IPS-20b (cell line): ENCODE data around the gene DTX2.
"Not testable (repeated sequence)": the region's sequence is repeated elsewhere in the genome, so short reads cannot be mapped to it uniquely, and the experiment has no call there.

Experiments
- H3K27ac ChIP-seq: one replicate; pipeline ENCODE4 v1.5.1; 2013; ENCODE audit warnings: low read length
- H3K27me3 ChIP-seq: 2 replicates; pipeline ENCODE4 v1.6.1; 2013; ENCODE audit warnings: mild to moderate bottlenecking, low read length, inconsistent platforms; ENCODE audit not compliant: insufficient read depth
- H3K36me3 ChIP-seq: 2 replicates; pipeline ENCODE4 v1.6.1; 2013; ENCODE audit warnings: low read depth, mild to moderate bottlenecking, inconsistent platforms, low read length, moderate library complexity; ENCODE audit not compliant: insufficient read depth
- H3K4me1 ChIP-seq: 2 replicates; pipeline ENCODE4 v1.6.1; 2013; ENCODE audit warnings: mild to moderate bottlenecking, control low read depth, inconsistent platforms, low read length, moderate library complexity; ENCODE audit not compliant: insufficient read depth
- H3K4me3 ChIP-seq: 2 replicates; pipeline ENCODE4 v1.5.1; 2013; ENCODE audit warnings: mild to moderate bottlenecking, low read length, inconsistent platforms
- H3K9ac ChIP-seq: 2 replicates; pipeline ENCODE4 v1.6.1; 2013; ENCODE audit warnings: low read depth, mild to moderate bottlenecking, inconsistent platforms, low read length, moderate library complexity
- H3K9me3 ChIP-seq: 2 replicates; pipeline ENCODE4 v1.6.1; 2013; ENCODE audit warnings: mild to moderate bottlenecking, low read depth, low read length, inconsistent platforms; ENCODE audit not compliant: insufficient read depth

Gene DTX2

GRCh38 chr7:76461464-76462101 lies at the start of gene DTX2:
Gene DTX2 (plus strand): TSS chr7:76461709. CDS start chr7:76480510, 18,801 bp downstream.
- not testable (repeated sequence) for H3K27ac ChIP-seq, H3K4me1 ChIP-seq, H3K4me3 ChIP-seq, H3K36me3 ChIP-seq, H3K9ac ChIP-seq, H3K9me3 ChIP-seq, H3K27me3 ChIP-seq

DNA sequence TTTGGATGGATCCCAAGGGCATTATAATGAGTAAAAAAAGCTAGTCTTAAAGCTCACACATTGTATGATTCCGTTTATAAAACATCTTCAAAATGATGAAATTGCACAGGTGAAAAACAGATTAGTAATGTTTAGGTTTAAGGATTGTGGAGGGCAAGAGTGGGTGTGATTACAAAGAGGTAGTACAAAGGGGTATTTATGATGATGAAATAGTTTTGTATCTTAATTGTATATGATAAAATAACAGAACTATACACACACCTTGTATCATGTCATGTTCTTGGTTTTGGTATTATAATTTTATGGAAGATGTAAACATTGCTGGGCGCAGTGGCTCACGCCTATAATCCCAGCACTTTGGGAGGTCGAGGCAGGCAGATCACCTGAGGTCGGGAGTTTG lies 49.3 kb upstream of the DTX2 start:
- Histone ChIP-seq H3K4me1 (no peaks in the 10 kb centered on the region; the same call in 1 of the 2 replicates), H3K27ac (no peak overlapping the region), H3K9me3 (no peaks in the 10 kb centered on the region), H3K36me3 (no peaks in the 10 kb centered on the region), H3K27me3 (no peaks in the 10 kb centered on the region), H3K4me3 (no peak overlapping the region), H3K9ac (no peak overlapping the region)

DNA sequence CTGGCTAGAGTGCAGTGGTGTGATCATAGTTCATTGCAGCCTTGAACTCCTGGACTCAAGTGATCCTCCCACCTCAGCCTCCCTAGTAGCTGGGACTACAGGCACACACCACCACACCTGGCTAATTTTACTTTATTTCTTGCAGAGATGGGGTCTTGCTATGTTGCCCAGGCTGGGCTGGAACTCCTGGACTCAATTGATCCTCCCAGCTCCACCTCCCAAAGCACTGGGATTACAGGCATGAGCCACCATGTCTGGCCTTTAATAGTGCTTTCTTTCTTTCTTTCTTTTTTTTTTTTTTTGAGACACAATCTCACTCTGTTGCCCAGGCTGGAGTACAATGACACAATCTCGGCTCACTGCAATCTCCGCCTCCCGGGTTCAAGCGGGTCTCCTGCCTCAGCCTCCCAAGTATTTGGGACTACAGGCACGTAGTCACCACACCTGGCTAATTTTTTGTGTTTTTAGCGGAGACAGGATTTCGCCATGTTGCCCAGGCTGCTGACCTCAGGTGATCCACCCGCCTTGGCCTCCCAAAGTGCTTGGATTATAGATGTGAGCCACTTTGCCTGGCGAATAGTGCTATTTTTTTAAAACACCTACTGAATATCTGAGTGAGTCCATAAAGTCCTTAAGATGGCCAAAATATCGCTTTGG lies 43.7 kb upstream of the DTX2 start:
- H3K9ac ChIP-seq, H3K27me3 ChIP-seq, H3K36me3 ChIP-seq, H3K4me1 ChIP-seq, H3K4me3 ChIP-seq, H3K27ac ChIP-seq, H3K9me3 ChIP-seq: not testable (repeated sequence)

- not testable (repeated sequence) for H3K36me3 ChIP-seq, H3K9me3 ChIP-seq, H3K27ac ChIP-seq, H3K27me3 ChIP-seq, H3K4me3 ChIP-seq, H3K9ac ChIP-seq
- H3K4me1 ChIP-seq, result peaks cover 12% of the 10 kb centered on the region
Measured at GRCh38 chr7:76421097-76421496, 40.4 kb upstream of the DTX2 start.

GRCh38 chr7:76423666-76424412 lies 37.7 kb upstream of the DTX2 start:
- H3K4me1 ChIP-seq, result peaks cover 12% of the 10 kb centered on the region
- H3K9me3 ChIP-seq, result no peaks in the 10 kb centered on the region
- no peak overlapping the region for H3K27ac ChIP-seq
- H3K9ac ChIP-seq, result no peak overlapping the region
- H3K36me3 ChIP-seq, result no peaks in the 10 kb centered on the region
- no peak overlapping the region for H3K4me3 ChIP-seq
- no peaks in the 10 kb centered on the region for H3K27me3 ChIP-seq

- H3K36me3 ChIP-seq, result no peaks in the 10 kb centered on the region
- H3K4me3 ChIP-seq, result no peak within 1 kb of the TSS
- peaks cover 12% of the 10 kb centered on the region for H3K4me1 ChIP-seq
- no peak within 1 kb of the TSS for H3K27ac ChIP-seq
- H3K9ac ChIP-seq, result no peak within 1 kb of the TSS
- no peaks in the 10 kb centered on the region for H3K9me3 ChIP-seq
- no peaks in the 10 kb centered on the region for H3K27me3 ChIP-seq
Measured at GRCh38 chr7:76424413-76425111, 36.9 kb upstream of the DTX2 start, which contains the start of gene ZP3. Gene ZP3 (plus strand): TSS chr7:76424950. CDS start chr7:76424965, 15 bp downstream.

DNA sequence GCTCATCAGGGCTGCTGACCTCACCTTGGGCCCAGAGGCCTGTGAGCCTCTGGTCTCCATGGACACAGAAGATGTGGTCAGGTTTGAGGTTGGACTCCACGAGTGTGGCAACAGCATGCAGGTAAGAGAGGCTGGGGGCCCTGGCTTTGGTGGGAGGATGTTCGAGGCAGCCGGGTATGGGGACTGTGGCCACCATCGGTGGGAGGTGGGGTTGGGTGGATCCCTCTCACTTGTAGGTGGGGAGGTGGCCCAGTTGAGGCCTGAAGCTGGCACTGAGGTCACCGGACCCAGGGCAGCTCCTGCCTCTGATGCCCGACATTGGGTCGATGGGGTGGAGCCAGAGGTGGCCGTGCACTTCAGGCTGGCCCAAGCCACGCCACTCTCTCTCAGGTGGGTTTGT lies 36.4 kb upstream of the DTX2 start:
- Histone ChIP-seq H3K9me3 (no peaks in the 10 kb centered on the region), H3K4me3 (no peak overlapping the region), H3K9ac (no peak overlapping the region), H3K27me3 (no peaks in the 10 kb centered on the region), H3K27ac (no peak overlapping the region), H3K4me1 (peaks cover 12% of the 10 kb centered on the region), H3K36me3 (no peaks in the 10 kb centered on the region)

GRCh38 chr7:76425558-76425957 lies 36.0 kb upstream of the DTX2 start:
- peaks cover 12% of the 10 kb centered on the region for H3K4me1 ChIP-seq
- H3K9me3 ChIP-seq, result not testable (repeated sequence)

DNA sequence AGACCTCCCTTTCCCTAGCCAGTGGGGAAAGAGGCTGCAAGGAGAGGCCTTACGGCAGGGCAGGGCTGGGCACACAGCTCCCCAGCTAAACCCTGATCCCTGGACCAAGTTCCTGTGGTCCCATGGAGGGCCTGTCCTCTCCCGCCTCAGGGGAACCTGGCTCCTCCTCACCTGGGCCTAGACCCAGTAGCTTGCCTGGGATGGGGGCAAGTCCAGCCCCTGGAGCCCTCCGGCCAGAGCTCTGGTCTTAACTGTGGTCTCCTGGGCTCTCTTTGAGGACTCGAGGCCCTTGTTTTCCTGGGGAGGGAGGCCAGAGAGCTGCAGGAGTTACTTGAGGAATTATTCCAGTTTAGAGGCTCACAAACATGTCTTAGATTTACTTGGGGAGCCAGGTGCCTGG lies 35.3 kb upstream of the DTX2 start:
- H3K36me3 ChIP-seq, result no peaks in the 10 kb centered on the region
- no peaks in the 10 kb centered on the region for H3K9me3 ChIP-seq
- H3K27me3 ChIP-seq, result no peaks in the 10 kb centered on the region
- no peak overlapping the region for H3K9ac ChIP-seq
- H3K27ac ChIP-seq, result no peak overlapping the region
- no peak overlapping the region for H3K4me3 ChIP-seq
- H3K4me1 ChIP-seq, result peaks cover 12% of the 10 kb centered on the region

More at GRCh38 chr7:76425558-76425957, 36.0 kb upstream of the DTX2 start:
- H3K36me3 ChIP-seq, H3K4me3 ChIP-seq, H3K27ac ChIP-seq, H3K9ac ChIP-seq, H3K27me3 ChIP-seq: not testable (repeated sequence)

DNA sequence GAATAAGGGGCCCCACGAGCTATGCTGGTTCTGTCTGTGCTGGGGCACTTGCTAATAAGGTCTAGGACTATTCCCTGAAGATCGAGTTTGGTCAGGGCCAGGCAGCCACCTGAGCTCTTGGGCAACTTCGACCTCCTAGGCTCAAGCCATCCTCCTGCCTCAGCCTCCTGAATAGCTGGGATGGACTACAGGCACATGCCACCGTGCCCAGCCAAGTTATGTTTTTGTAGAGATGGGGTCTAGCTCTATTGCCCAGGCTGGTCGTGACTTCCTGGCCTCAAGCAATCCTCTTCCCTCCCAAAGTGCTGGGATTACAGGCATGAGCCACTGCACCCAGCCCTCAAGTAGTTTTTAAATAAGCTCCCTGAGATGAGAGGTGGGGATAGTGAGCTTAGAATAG lies 33.9 kb upstream of the DTX2 start:
- Histone ChIP-seq H3K27ac (no peak overlapping the region), H3K36me3 (no peaks in the 10 kb centered on the region), H3K9ac (no peak overlapping the region), H3K27me3 (no peaks in the 10 kb centered on the region), H3K4me3 (no peak overlapping the region), H3K9me3 (no peaks in the 10 kb centered on the region), H3K4me1 (peaks cover 12% of the 10 kb centered on the region)

DNA sequence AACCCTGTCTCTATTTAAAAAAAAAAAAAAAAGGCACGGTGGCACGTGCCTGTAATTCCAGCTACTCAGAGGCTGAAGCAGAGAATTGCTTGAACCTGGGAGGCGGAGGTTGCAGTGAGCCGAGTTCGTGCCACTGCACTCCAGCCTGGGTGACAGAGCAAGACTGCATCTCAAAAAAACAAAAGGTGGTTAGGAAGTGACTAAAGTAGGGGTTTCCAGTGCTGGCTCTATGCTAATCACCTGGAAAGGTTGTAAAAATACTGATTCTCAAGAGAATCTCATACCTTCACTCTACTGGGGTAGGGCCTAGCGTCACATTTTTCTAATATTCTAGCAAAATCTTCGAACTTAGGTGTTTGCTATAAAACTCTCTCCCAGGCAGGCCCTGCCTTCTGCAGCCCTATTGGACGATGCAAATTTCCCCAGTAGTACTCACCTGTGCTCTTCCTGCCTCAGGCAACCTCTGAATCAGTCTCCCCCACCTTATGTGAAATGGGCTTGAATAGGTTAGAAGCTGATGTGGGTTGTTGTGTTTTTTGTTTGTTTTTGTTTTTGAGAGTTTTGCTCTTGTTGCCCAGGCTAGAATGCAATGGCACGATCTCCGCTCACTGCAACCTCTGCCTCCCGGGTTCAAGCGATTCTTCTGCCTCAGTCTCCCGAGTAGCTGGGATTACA lies 33.2 kb upstream of the DTX2 start:
- no peaks in the 10 kb centered on the region for H3K27me3 ChIP-seq
- no peaks in the 10 kb centered on the region for H3K36me3 ChIP-seq
- H3K4me1 ChIP-seq, result peaks cover 8% of the 10 kb centered on the region
- no peak overlapping the region for H3K27ac ChIP-seq
- H3K9me3 ChIP-seq, result no peaks in the 10 kb centered on the region
- no peak overlapping the region for H3K4me3 ChIP-seq
- no peak overlapping the region for H3K9ac ChIP-seq
